ENCODE measurements around the gene ELMO3. TPM values are rescaled to one million over a fixed set of nuclear protein-coding genes. Genes with fewer than 3 reads are reported as not detected.

Gene ELMO3
- total RNA-seq, 1 experiment from 2014 or later = 1.8 TPM

GRCh38 chr16:67170168-67170948 lies 28.6 kb upstream of the ELMO3 start, which contains the start of gene NOL3:
Gene NOL3, plus strand, starts transcription at chr16:67170538.
- peak within 1 kb of the TSS; percentile 69 for H3K4me3 ChIP-seq
- H3K4me1 ChIP-seq = peaks cover 26% of the 10 kb centered on the region
- H3K27me3 ChIP-seq = no peaks in the 10 kb centered on the region
- H3K36me3 ChIP-seq = no peaks in the 10 kb centered on the region
- H3K9me3 ChIP-seq (replicated peaks) = no peaks in the 10 kb centered on the region
- peak; percentile 95 to 97 for DNase-seq
- H3K27ac ChIP-seq = peak within 1 kb of the TSS; percentile 82

- peak; percentile 51 to 70 for DNase-seq
These were observed 27.8 kb upstream of the ELMO3 start for GRCh38 chr16:67170949-67171649.

GRCh38 chr16:67173323-67173722 lies 25.6 kb upstream of the ELMO3 start:
- peak in 1 of 2 experiments; percentile 23 for DNase-seq
- Histone ChIP-seq H3K4me3 (peak overlapping the region; percentile 55), H3K4me1 (peaks cover 26% of the 10 kb centered on the region), H3K36me3 (no peaks in the 10 kb centered on the region), H3K27ac (no peak overlapping the region), H3K9me3 (replicated peaks) (no peaks in the 10 kb centered on the region), H3K27me3 (no peaks in the 10 kb centered on the region)

More at GRCh38 chr16:67170949-67171649, 27.8 kb upstream of the ELMO3 start:
- no peaks in the 10 kb centered on the region for H3K36me3 ChIP-seq
- peaks cover 26% of the 10 kb centered on the region for H3K4me1 ChIP-seq
- peak overlapping the region; percentile 69 for H3K4me3 ChIP-seq
- no peaks in the 10 kb centered on the region for H3K9me3 ChIP-seq (replicated peaks)
- peak overlapping the region; percentile 82 for H3K27ac ChIP-seq
- H3K27me3 ChIP-seq = no peaks in the 10 kb centered on the region

GRCh38 chr16:67173808-67174705 lies 24.9 kb upstream of the ELMO3 start:
- Histone ChIP-seq H3K27ac (no peak overlapping the region), H3K4me1 (peaks cover 19% of the 10 kb centered on the region), H3K4me3 (peak overlapping the region; percentile 55), H3K36me3 (no peaks in the 10 kb centered on the region), H3K27me3 (no peaks in the 10 kb centered on the region), H3K9me3 (replicated peaks) (no peaks in the 10 kb centered on the region)
- DNase-seq = peak; percentile 77 to 79

- H3K4me3 ChIP-seq = peak overlapping the region; percentile 55
- no peak for DNase-seq
- H3K9me3 ChIP-seq (replicated peaks) = no peaks in the 10 kb centered on the region
- H3K27me3 ChIP-seq = no peaks in the 10 kb centered on the region
- no peaks in the 10 kb centered on the region for H3K36me3 ChIP-seq
- no peak overlapping the region for H3K27ac ChIP-seq
- H3K4me1 ChIP-seq = peaks cover 14% of the 10 kb centered on the region
These were observed 24.2 kb upstream of the ELMO3 start for GRCh38 chr16:67174706-67175231.

- H3K27me3 ChIP-seq = no peaks in the 10 kb centered on the region
- no peak for DNase-seq
- no peak overlapping the region for H3K27ac ChIP-seq
- peaks cover 7% of the 10 kb centered on the region; the same call in 1 of the 2 replicates for H3K4me1 ChIP-seq
- no peak overlapping the region for H3K4me3 ChIP-seq
- H3K36me3 ChIP-seq = no peaks in the 10 kb centered on the region
- H3K9me3 ChIP-seq (replicated peaks) = no peaks in the 10 kb centered on the region
These were observed 22.3 kb upstream of the ELMO3 start for GRCh38 chr16:67176662-67177061.

GRCh38 chr16:67177743-67178699 lies 20.9 kb upstream of the ELMO3 start:
- Histone ChIP-seq H3K27me3 (no peaks in the 10 kb centered on the region), H3K4me1 (peaks cover 13% of the 10 kb centered on the region), H3K27ac (no peak overlapping the region), H3K4me3 (no peak overlapping the region), H3K9me3 (replicated peaks) (no peaks in the 10 kb centered on the region), H3K36me3 (no peaks in the 10 kb centered on the region)
- DNase-seq = no peak

- Histone ChIP-seq H3K36me3 (no peaks in the 10 kb centered on the region), H3K27me3 (no peaks in the 10 kb centered on the region), H3K27ac (no peak overlapping the region), H3K4me3 (no peak overlapping the region), H3K9me3 (replicated peaks) (no peaks in the 10 kb centered on the region), H3K4me1 (peaks cover 5% of the 10 kb centered on the region)
- no peak for DNase-seq
These were observed 19.4 kb upstream of the ELMO3 start for GRCh38 chr16:67179421-67180080.

GRCh38 chr16:67180166-67180565 lies 18.8 kb upstream of the ELMO3 start:
- peaks cover 5% of the 10 kb centered on the region for H3K4me1 ChIP-seq
- H3K36me3 ChIP-seq = no peaks in the 10 kb centered on the region

GRCh38 chr16:67181346-67181745 lies 17.6 kb upstream of the ELMO3 start:
- no peaks in the 10 kb centered on the region for H3K27me3 ChIP-seq
- no peaks in the 10 kb centered on the region for H3K36me3 ChIP-seq
- no peak overlapping the region for H3K27ac ChIP-seq
- H3K4me1 ChIP-seq = peaks cover 5% of the 10 kb centered on the region
- no peak overlapping the region for H3K4me3 ChIP-seq
- no peak for DNase-seq
- H3K9me3 ChIP-seq (replicated peaks) = no peaks in the 10 kb centered on the region

More at GRCh38 chr16:67180166-67180565, 18.8 kb upstream of the ELMO3 start:
- H3K27me3 ChIP-seq = no peaks in the 10 kb centered on the region
- no peaks in the 10 kb centered on the region for H3K9me3 ChIP-seq (replicated peaks)
- no peak overlapping the region for H3K27ac ChIP-seq
- H3K4me3 ChIP-seq = no peak overlapping the region
- DNase-seq = no peak

- no peaks in the 10 kb centered on the region for H3K27me3 ChIP-seq
- H3K4me1 ChIP-seq = peaks cover 5% of the 10 kb centered on the region
- peak in 1 of 2 experiments; percentile 45 for DNase-seq
- H3K9me3 ChIP-seq (replicated peaks) = no peaks in the 10 kb centered on the region
- H3K4me3 ChIP-seq = peak overlapping the region; percentile 84; the same call in 1 of the 2 replicates
- H3K27ac ChIP-seq = no peak overlapping the region
- H3K36me3 ChIP-seq = no peaks in the 10 kb centered on the region
These were observed 16.6 kb upstream of the ELMO3 start for GRCh38 chr16:67182288-67182687.

GRCh38 chr16:67183284-67183626 lies 15.7 kb upstream of the ELMO3 start:
- Histone ChIP-seq H3K27ac (peak overlapping the region; percentile 94), H3K27me3 (no peaks in the 10 kb centered on the region), H3K9me3 (replicated peaks) (no peaks in the 10 kb centered on the region), H3K36me3 (no peaks in the 10 kb centered on the region), H3K4me3 (peak overlapping the region; percentile 84), H3K4me1 (peaks cover 5% of the 10 kb centered on the region)
- DNase-seq = no peak
